Astrocyte (in vitro differentiated cells and primary cell): ENCODE data around the gene TRAPPC12. TPM values are rescaled to one million over a fixed set of nuclear protein-coding genes. Genes with fewer than 3 reads are reported as not detected.

Source experiments
- DNase-seq: peaks from one replicate; pipeline ENCODE4 v3.0.0-alpha.2; 2010; ENCODE audit warnings: low read depth
- FAIRE-seq: peaks from 2 replicates; lab custom pipeline; 2011; peaks lifted over from hg19 to GRCh38; lab: Jason Lieb, UNC
- H2AFZ ChIP-seq: 2 replicates; pipeline ENCODE4 v1.6.0; 2012; ENCODE audit warnings: low read depth, low read length, inconsistent platforms
- H3K27ac ChIP-seq: 2 replicates; pipeline ENCODE4 v1.5.1; 2011; ENCODE audit warnings: low read depth, low read length, inconsistent platforms
- H3K27me3 ChIP-seq: 2 replicates; pipeline ENCODE4 v1.6.0; 2011; ENCODE audit warnings: low read length, inconsistent platforms; ENCODE audit not compliant: insufficient read depth
- H3K36me3 ChIP-seq: 2 replicates; pipeline ENCODE4 v1.5.1; 2011; ENCODE audit warnings: low read length, inconsistent platforms; ENCODE audit not compliant: insufficient read depth
- H3K4me1 ChIP-seq: 2 replicates; pipeline ENCODE4 v1.5.1; 2011; ENCODE audit warnings: low read length, inconsistent platforms; ENCODE audit not compliant: insufficient read depth
- H3K4me2 ChIP-seq: 2 replicates; pipeline ENCODE4 v1.6.0; 2012; ENCODE audit warnings: low read length, inconsistent platforms
- H3K4me3 ChIP-seq: 2 replicates; pipeline ENCODE4 v1.5.1; 2011; ENCODE audit warnings: low read depth, mild to moderate bottlenecking, low read length, inconsistent platforms; ENCODE audit not compliant: insufficient read depth
- H3K79me2 ChIP-seq: 2 replicates; pipeline ENCODE4 v1.6.0; 2012; ENCODE audit warnings: mild to moderate bottlenecking, low read length, inconsistent platforms; ENCODE audit not compliant: insufficient read depth
- H3K9ac ChIP-seq: 2 replicates; pipeline ENCODE4 v1.6.0; 2012; ENCODE audit warnings: mild to moderate bottlenecking, low read length, inconsistent platforms
- H3K9me3 ChIP-seq: 2 replicates; pipeline ENCODE4 v1.5.1; 2012; ENCODE audit warnings: low read depth, mild to moderate bottlenecking, low read length, inconsistent platforms; ENCODE audit not compliant: insufficient read depth
- H4K20me1 ChIP-seq: 2 replicates; pipeline ENCODE4 v1.6.0; 2012; ENCODE audit warnings: low read length, inconsistent platforms; ENCODE audit not compliant: insufficient read depth
- H3K27ac Mint-ChIP-seq: one replicate; pipeline ENCODE4 v1.8.0; 2021; ENCODE audit warnings: mild to moderate bottlenecking, mixed read lengths; ENCODE audit not compliant: unreplicated experiment
- H3K27me3 Mint-ChIP-seq: one replicate; pipeline ENCODE4 v1.8.0; 2021; ENCODE audit warnings: low read depth, mixed read lengths; ENCODE audit not compliant: unreplicated experiment
- H3K36me3 Mint-ChIP-seq: one replicate; pipeline ENCODE4 v1.8.0; 2021; ENCODE audit warnings: low read depth, mixed read lengths; ENCODE audit not compliant: unreplicated experiment
- H3K4me1 Mint-ChIP-seq: one replicate; pipeline ENCODE4 v1.8.0; 2021; ENCODE audit warnings: low read depth, mixed read lengths; ENCODE audit not compliant: unreplicated experiment
- H3K4me3 Mint-ChIP-seq: one replicate; pipeline ENCODE4 v1.8.0; 2021; ENCODE audit warnings: mild to moderate bottlenecking, moderate library complexity, mixed read lengths; ENCODE audit not compliant: unreplicated experiment
- H3K9me3 Mint-ChIP-seq: one replicate; pipeline ENCODE4 v1.8.0; 2021; ENCODE audit warnings: mild to moderate bottlenecking, mixed read lengths; ENCODE audit not compliant: unreplicated experiment
- CTCF ChIP-seq: IDR thresholded peaks from 2 replicates; pipeline ENCODE4 v1.5.1; 2011; ENCODE audit warnings: low read depth, mild to moderate bottlenecking, inconsistent platforms, low read length, moderate library complexity; ENCODE audit not compliant: insufficient read depth
- EZH2 ChIP-seq: IDR thresholded peaks from 2 replicates; pipeline ENCODE4 v1.6.1; 2012; ENCODE audit warnings: mild to moderate bottlenecking, low read length, inconsistent platforms; ENCODE audit not compliant: insufficient read depth
- total RNA-seq: library from RNA; stranded (reverse); gene quantifications from 2 replicates; pipeline ENCODE4 v1.2.1, GENCODE V29; 2021

The TRAPPC12 gene
- total RNA-seq, 1 donor from 2014 or later = 62.1 TPM

- no peaks in the 10 kb centered on the region for H3K27me3 Mint-ChIP-seq
- H3K9me3 ChIP-seq = no peaks in the 10 kb centered on the region
- H3K27me3 ChIP-seq = no peaks in the 10 kb centered on the region
- H3K9me3 Mint-ChIP-seq = no peaks in the 10 kb centered on the region
- DNase-seq = no peak
- no peak overlapping the region for H3K9ac ChIP-seq
- H3K36me3 ChIP-seq = peaks cover 12% of the 10 kb centered on the region
- no peak for TF ChIP-seq EZH2
- TF ChIP-seq CTCF = no peak
- no peak overlapping the region for H3K27ac ChIP-seq
- H3K4me3 Mint-ChIP-seq = no peak overlapping the region
- peaks cover 31% of the 10 kb centered on the region for H4K20me1 ChIP-seq
- no peak for FAIRE-seq
- no peaks in the 10 kb centered on the region for H3K4me1 ChIP-seq
- peaks cover 2% of the 10 kb centered on the region for H3K4me1 Mint-ChIP-seq
- no peak overlapping the region for H3K4me3 ChIP-seq
- peaks cover 73% of the 10 kb centered on the region for H3K79me2 ChIP-seq
- no peak overlapping the region for H3K27ac Mint-ChIP-seq
- no peak overlapping the region for H3K4me2 ChIP-seq
- no peaks in the 10 kb centered on the region for H3K36me3 Mint-ChIP-seq
- no peak overlapping the region for H2AFZ ChIP-seq
Observed at GRCh38 chr2:3386448-3386958, 7.0 kb downstream of the TRAPPC12 start.

GRCh38 chr2:3387011-3387410, 7.5 kb downstream of the TRAPPC12 start:
- no peak for DNase-seq
- Histone ChIP-seq H3K4me1 (no peaks in the 10 kb centered on the region), H3K4me3 (no peak overlapping the region), H3K36me3 (peaks cover 12% of the 10 kb centered on the region), H3K9ac (no peak overlapping the region), H3K79me2 (peaks cover 69% of the 10 kb centered on the region), H3K27me3 (no peaks in the 10 kb centered on the region), H3K4me2 (no peak overlapping the region), H2AFZ (no peak overlapping the region), H4K20me1 (peaks cover 35% of the 10 kb centered on the region), H3K27ac (no peak overlapping the region), H3K9me3 (no peaks in the 10 kb centered on the region)
- Mint-ChIP-seq H3K4me1 (peaks cover 2% of the 10 kb centered on the region), H3K4me3 (no peak overlapping the region), H3K9me3 (no peaks in the 10 kb centered on the region), H3K27ac (no peak overlapping the region), H3K27me3 (no peaks in the 10 kb centered on the region), H3K36me3 (no peaks in the 10 kb centered on the region)
- no peak for TF ChIP-seq EZH2
- no peak for TF ChIP-seq CTCF
- no peak for FAIRE-seq

- Histone ChIP-seq H3K9me3 (no peaks in the 10 kb centered on the region), H3K36me3 (peaks cover 12% of the 10 kb centered on the region), H2AFZ (no peak overlapping the region), H3K4me1 (no peaks in the 10 kb centered on the region), H3K79me2 (peaks cover 69% of the 10 kb centered on the region), H3K27me3 (no peaks in the 10 kb centered on the region), H3K4me2 (no peak overlapping the region), H4K20me1 (peaks cover 42% of the 10 kb centered on the region), H3K27ac (no peak overlapping the region), H3K9ac (no peak overlapping the region), H3K4me3 (no peak overlapping the region)
- Mint-ChIP-seq H3K4me3 (no peak overlapping the region), H3K36me3 (peaks cover 2% of the 10 kb centered on the region), H3K9me3 (no peaks in the 10 kb centered on the region), H3K4me1 (peaks cover 2% of the 10 kb centered on the region), H3K27me3 (no peaks in the 10 kb centered on the region), H3K27ac (no peak overlapping the region)
- FAIRE-seq (no peak), DNase-seq (no peak)
- no peak for TF ChIP-seq EZH2
- no peak for TF ChIP-seq CTCF
Observed at GRCh38 chr2:3387644-3388411, 8.3 kb downstream of the TRAPPC12 start.
